Lung (tissue), 12 donors: ENCODE results near the gene GCGR. TPM values are rescaled to one million over a fixed set of nuclear protein-coding genes. Genes with fewer than 3 reads are reported as not detected.
"Not testable (repeated sequence)": the region's sequence is repeated elsewhere in the genome, so short reads cannot be mapped to it uniquely, and the experiment has no call there.

ENCODE experiments used
- ATAC-seq: fragments of 200-7000 bp; cut with Tn5 transposase; one replicate; pipeline ENCODE4 v1.9.1; 2020; ENCODE audit warnings: moderate number of reproducible peaks; ENCODE audit not compliant: insufficient read depth, low FRiP score
- DNase-seq, 3 donors: peaks; one replicate each; pipeline ENCODE4 v3.0.0-alpha.2; 2013 to 2017
- H3K27ac ChIP-seq, 2 donors: one replicate each; pipeline ENCODE4 v1.5.1; 2013; ENCODE audit warnings: mild to moderate bottlenecking in 2 of 2, moderate library complexity in 2 of 2, control low read depth in 1 of 2, inconsistent platforms in 1 of 2, low read depth in 1 of 2, low read length in 1 of 2
- H3K27me3 ChIP-seq, 3 donors: one replicate each; pipeline ENCODE4 v1.5.1; 2013; ENCODE audit warnings: low read length in 2 of 3; ENCODE audit not compliant: control insufficient read depth in 3 of 3, insufficient read depth in 3 of 3
- H3K36me3 ChIP-seq, 4 donors: one replicate each; pipeline ENCODE4 v1.5.1; 2013; ENCODE audit warnings: low read length in 4 of 4, mild to moderate bottlenecking in 1 of 4, moderate library complexity in 1 of 4; ENCODE audit not compliant: control insufficient read depth in 4 of 4, insufficient read depth in 4 of 4
- H3K4me1 ChIP-seq, 5 donors: one replicate each; pipeline ENCODE4 v1.5.1; 2013; ENCODE audit warnings: low read length in 5 of 5, mild to moderate bottlenecking in 2 of 5, moderate library complexity in 1 of 5; ENCODE audit not compliant: control insufficient read depth in 5 of 5, insufficient read depth in 5 of 5
- H3K4me3 ChIP-seq: one replicate; pipeline ENCODE4 v1.5.1; 2013; ENCODE audit warnings: mild to moderate bottlenecking, control low read depth, moderate library complexity
- H3K9ac ChIP-seq, 2 donors: one replicate each; pipeline ENCODE4 v1.5.1; 2013; ENCODE audit warnings: low read length in 2 of 2, control low read depth in 1 of 2; ENCODE audit not compliant: insufficient read depth in 1 of 2
- H3K9me3 ChIP-seq, 4 donors: one replicate each; pipeline ENCODE4 v1.5.1; 2013; ENCODE audit warnings: low read length in 3 of 4, mild to moderate bottlenecking in 1 of 4, moderate library complexity in 1 of 4; ENCODE audit not compliant: control insufficient read depth in 4 of 4, insufficient read depth in 3 of 4
- CTCF ChIP-seq: IDR thresholded peaks from 2 replicates; pipeline ENCODE4 v1.5.1; 2012; ENCODE audit warnings: mild to moderate bottlenecking; ENCODE audit errors: control extremely low read depth, extremely low read depth
- WGBS, 2 donors: extraction: QIAGEN DNeasy Blood & Tissue Kit; methylation state at CpG; one replicate each; pipeline ENCODE4 v1.1.7; 2013; 5-methylcytosine and 5-hydroxymethylcytosine counted together
- polyA plus RNA-seq, 2 donors: library from polyadenylated mRNA; stranded (reverse); fragments of 200-250 nt; gene quantifications; one replicate each; pipeline ENCODE4 v1.2.1, GENCODE V29; 2013
- total RNA-seq, 2 donors: library from RNA; depleted of rRNA in 1 of 2; stranded (reverse); fragments of >200 nt in 1 of 2; gene quantifications; one replicate each; pipeline ENCODE4 v1.2.1, GENCODE V29; 2014 to 2021
- donor health status: control.
- donor health status: control.
- donor health status: Bipolar disorder and iron deficiency.
- donor health status: healthy.
- donor health status: DM: yes; HTN: yes; CAD: no.

GCGR gene
- total and polyA plus RNA-seq, 4 donors, result 0.09 to 0.12 (median 0.11) TPM; not detected in 1

- DNase-seq, result no peak
- no peak for TF ChIP-seq CTCF
- no peaks in the 10 kb centered on the region for H3K27me3 ChIP-seq
- no peak overlapping the region for H3K4me3 ChIP-seq
- 44 to 45% methylated on average over 17 of the region's 17 CpGs for WGBS, 2 donors
- no peaks in the 10 kb centered on the region for H3K9me3 ChIP-seq
- no peak overlapping the region for H3K27ac ChIP-seq
- peaks cover 3 to 18% (median 8%) of the 10 kb centered on the region in 4 donors for H3K36me3 ChIP-seq
- no peak for ATAC-seq
- H3K9ac ChIP-seq, result no peak overlapping the region
- peaks cover 0 to 8% (median under 1%) of the 10 kb centered on the region in 5 donors for H3K4me1 ChIP-seq
These were observed 34.9 kb downstream of the GCGR start for GRCh38 chr17:81838753-81839255.

- peaks cover 0 to 4% (median 0%) of the 10 kb centered on the region in 5 donors for H3K4me1 ChIP-seq
- no peak overlapping the region for H3K9ac ChIP-seq
- no peaks in the 10 kb centered on the region for H3K27me3 ChIP-seq
- H3K4me3 ChIP-seq, result no peak overlapping the region
- H3K27ac ChIP-seq, result no peak overlapping the region
- 82 to 84% methylated on average over 15 of the region's 15 CpGs for WGBS, 2 donors
- DNase-seq (no peak), ATAC-seq (no peak)
- no peaks in the 10 kb centered on the region for H3K9me3 ChIP-seq
- H3K36me3 ChIP-seq, result peaks cover 4 to 23% (median 13%) of the 10 kb centered on the region in 4 donors
- no peak for TF ChIP-seq CTCF
These were observed 35.4 kb downstream of the GCGR start for GRCh38 chr17:81839301-81839700.

- H3K27ac ChIP-seq, H3K9ac ChIP-seq, DNase-seq, H3K27me3 ChIP-seq, H3K4me3 ChIP-seq, H3K4me1 ChIP-seq, H3K9me3 ChIP-seq, ATAC-seq: not testable (repeated sequence)
- 93 to 98% methylated on average over 5 of the region's 5 CpGs for WGBS, 2 donors
- H3K36me3 ChIP-seq, result peaks cover 4 to 31% (median 14%) of the 10 kb centered on the region in 4 donors
These were observed 36.1 kb downstream of the GCGR start for GRCh38 chr17:81840059-81840458.

GRCh38 chr17:81840826-81841778 lies 37.2 kb downstream of the GCGR start:
- Histone ChIP-seq H3K9ac (no peak overlapping the region), H3K27me3 (no peaks in the 10 kb centered on the region), H3K4me1 (peaks cover 0 to 4% (median 0%) of the 10 kb centered on the region in 5 donors), H3K4me3 (no peak overlapping the region), H3K27ac (no peak overlapping the region), H3K9me3 (no peaks in the 10 kb centered on the region), H3K36me3 (peaks cover 4 to 41% (median 23%) of the 10 kb centered on the region in 4 donors)
- ATAC-seq, result no peak
- peak in 2 of 3 donors; percentile 34 to 47 for DNase-seq
- WGBS, 2 donors, result 43 to 60% methylated on average over 40 of the region's 40 CpGs
- no peak for TF ChIP-seq CTCF
